GM19023 (cell line): Measurements from ENCODE around the gene PCDHGB1.
A peak's percentile ranks its signal among the peaks of the same experiment; 100 is the strongest.
"Not testable (repeated sequence)": the region's sequence is repeated elsewhere in the genome, so short reads cannot be mapped to it uniquely, and the experiment has no call there.

Source experiments
- ATAC-seq: cut with Tn5 transposase; IDR thresholded peaks from one replicate; pipeline ENCODE4 v1.9.1; 2021; ENCODE audit warnings: mild to moderate bottlenecking, moderate library complexity; ENCODE audit not compliant: unreplicated experiment

PCDHGB1 gene

DNA sequence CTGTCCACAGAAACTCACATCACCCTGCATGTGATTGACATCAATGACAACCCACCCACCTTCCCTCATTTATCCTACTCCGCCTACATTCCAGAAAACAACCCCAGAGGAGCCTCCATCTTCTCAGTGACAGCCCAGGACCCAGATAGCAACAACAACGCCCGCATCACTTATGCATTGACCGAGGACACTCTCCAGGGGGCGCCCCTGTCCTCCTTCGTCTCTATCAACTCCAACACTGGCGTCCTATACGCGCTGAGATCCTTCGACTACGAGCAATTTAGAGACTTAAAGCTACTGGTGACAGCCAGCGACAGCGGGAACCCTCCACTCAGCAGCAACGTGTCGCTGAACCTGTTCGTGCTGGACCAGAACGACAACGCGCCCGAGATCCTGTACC lies 4.6 kb upstream of the PCDHGB1 start:
- ATAC-seq: no peak

DNA sequence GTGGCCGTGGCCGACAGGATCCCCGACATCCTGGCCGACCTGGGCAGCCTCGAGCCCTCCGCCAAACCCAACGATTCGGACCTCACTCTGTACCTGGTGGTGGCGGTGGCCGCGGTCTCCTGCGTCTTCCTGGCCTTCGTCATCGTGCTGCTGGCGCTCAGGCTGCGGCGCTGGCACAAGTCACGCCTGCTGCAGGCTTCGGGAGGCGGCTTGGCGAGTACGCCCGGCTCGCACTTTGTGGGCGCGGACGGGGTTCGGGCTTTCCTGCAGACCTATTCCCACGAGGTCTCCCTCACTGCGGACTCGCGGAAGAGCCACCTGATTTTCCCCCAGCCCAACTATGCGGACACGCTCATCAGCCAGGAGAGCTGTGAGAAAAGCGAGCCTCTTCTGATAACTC lies 3.9 kb upstream of the PCDHGB1 start:
- ATAC-seq: not testable (repeated sequence)

DNA sequence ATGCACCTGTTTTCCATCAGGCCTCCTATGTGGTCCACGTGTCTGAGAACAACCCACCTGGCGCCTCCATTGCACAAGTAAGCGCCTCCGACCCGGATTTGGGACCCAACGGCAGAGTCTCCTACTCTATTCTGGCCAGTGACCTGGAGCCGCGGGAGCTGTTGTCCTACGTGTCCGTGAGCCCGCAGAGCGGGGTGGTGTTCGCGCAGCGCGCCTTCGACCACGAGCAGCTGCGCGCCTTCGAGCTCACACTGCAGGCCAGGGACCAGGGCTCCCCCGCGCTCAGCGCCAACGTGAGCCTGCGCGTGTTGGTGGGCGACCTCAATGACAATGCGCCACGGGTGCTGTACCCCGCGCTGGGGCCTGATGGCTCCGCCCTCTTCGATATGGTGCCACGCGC lies 1.7 kb downstream of the PCDHGB1 start:
- no peak for ATAC-seq

DNA sequence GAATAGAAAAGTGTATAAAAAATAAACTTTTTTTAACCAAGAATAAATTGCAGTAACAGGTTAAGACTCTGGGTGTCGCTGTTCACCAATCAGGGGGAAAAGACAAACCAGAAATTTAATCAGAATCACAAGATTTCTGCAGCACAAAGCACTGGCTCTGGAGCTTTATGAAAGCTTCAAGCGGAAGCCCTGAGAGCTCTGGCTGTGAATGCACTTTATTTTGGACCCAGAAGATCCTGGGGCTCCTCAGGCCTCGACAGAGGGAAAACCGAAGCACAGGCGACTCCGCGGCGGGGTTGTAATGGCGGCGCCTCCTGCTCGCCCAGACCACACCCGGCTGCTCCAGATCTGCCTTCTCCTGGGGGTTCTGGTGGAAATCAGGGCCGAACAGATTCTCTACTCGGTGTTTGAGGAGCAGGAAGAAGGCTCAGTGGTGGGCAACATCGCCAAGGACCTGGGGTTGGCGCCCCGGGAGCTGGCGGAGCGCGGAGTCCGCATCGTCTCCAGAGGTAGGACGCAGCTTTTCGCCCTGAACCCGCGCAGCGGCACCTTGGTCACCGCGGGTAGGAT lies 5.1 kb downstream of the PCDHGB1 start, which contains the start of gene PCDHGA4:
TSS of gene PCDHGA4 (plus strand) at position 122 of the 570 bp plus-strand sequence. CDS start at position 209, 87 bp downstream.
- ATAC-seq: no peak

DNA sequence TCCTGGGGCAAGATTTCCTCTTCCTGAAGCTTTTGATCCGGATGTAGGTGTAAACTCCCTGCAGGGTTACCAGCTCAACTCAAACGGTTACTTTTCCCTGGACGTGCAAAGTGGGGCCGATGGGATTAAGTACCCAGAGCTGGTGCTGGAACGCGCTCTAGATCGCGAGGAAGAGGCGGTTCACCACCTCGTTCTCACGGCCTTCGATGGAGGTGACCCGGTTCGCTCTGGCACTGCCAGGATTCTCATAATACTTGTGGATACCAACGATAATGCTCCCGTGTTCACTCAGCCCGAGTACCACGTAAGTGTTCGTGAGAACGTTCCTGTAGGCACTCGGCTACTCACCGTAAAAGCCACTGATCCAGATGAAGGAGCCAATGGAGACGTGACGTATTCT lies 5.7 kb downstream of the PCDHGB1 start:
- no peak for ATAC-seq

DNA sequence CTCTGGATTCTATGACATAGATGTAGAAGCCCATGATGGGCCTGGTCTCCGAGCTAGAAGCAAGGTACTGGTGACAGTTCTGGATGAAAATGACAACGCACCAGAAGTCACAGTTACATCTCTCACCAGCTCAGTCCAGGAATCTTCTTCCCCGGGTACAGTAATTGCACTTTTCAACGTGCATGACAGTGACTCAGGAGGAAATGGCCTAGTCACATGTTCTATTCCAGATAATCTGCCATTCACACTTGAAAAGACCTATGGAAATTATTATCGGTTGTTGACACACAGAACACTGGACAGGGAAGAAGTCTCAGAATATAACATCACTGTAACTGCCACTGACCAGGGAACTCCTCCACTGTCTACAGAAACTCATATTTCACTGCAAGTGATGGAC lies 6.2 kb downstream of the PCDHGB1 start:
- ATAC-seq: no peak

DNA sequence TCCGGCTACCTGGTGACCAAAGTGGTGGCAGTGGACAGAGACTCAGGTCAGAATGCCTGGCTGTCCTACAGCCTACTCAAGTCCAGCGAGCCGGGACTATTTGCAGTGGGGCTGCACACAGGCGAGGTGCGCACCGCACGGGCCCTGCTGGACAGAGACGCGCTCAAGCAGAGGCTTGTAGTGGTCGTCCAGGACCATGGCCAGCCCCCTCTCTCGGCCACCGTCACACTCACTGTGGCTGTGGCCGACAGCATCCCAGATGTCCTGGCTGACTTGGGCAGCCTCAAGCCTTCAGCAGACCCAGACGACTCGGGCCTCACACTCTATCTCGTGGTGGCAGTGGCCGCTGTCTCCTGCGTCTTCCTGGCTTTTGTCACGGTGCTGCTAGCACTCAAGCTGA lies 7.1 kb downstream of the PCDHGB1 start:
- ATAC-seq: no peak

DNA sequence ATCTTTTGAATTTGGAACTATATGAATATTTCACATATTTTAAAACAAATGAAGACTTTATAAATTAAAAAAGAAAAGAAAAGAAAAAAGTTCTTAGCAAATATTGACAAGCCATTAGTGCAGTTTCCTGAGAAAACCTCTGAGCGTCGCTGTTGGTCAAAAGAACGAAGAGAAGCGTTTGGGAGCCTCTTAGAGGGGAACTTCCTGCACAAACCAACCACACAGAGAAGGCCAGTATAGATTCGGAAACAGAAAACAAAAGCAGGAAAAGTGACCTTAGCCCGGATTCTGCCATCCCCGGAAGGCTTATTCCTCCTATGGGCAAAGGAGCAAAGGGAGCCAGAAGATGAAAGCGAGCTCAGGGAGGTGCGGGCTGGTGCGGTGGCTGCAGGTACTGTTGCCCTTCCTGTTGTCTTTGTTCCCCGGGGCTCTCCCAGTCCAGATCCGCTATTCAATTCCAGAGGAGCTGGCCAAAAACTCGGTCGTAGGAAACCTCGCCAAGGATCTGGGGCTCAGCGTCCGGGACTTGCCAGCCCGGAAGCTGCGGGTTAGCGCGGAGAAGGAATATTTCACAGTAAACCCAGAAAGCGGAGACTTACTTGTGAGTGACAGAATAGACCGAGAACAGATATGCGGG lies 10.0 kb downstream of the PCDHGB1 start, which contains the start of gene PCDHGB2:
TSS of gene PCDHGB2 (plus strand) at position 205 of the 637 bp plus-strand sequence. CDS start at position 347, 142 bp downstream.
- ATAC-seq: no peak

DNA sequence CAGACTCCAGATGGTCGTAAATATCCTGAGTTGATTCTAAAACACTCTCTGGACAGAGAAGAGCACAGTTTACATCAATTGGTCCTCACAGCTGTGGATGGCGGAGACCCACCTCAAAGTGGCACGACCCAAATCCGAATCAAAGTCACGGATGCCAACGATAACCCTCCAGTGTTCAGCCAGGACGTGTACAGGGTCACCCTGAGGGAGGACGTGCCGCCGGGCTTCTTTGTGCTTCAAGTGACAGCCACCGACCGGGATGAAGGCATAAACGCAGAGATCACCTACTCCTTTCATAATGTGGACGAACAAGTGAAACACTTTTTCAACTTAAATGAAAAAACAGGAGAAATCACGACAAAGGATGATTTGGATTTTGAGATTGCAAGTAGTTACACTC lies 10.8 kb downstream of the PCDHGB1 start:
- no peak for ATAC-seq

DNA sequence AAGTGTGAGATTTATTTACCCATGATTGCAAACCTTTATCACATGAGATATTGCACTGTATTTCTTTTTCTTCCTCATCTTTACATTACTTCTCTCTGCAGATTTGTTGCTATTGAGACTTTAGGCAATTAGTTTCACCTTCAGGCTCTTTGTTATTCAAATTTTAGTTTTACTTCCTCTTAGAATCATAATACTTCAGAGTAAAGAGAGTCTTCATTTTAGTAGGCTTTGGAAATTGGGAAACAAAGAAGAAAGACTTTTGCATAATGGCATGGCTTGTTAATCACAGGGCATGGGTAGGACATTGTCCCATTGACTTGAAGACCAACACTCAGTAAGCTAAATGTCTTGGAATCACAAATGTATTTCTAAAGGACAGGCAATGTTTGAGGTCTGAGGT lies 12.8 kb downstream of the PCDHGB1 start:
- ATAC-seq: no peak

DNA sequence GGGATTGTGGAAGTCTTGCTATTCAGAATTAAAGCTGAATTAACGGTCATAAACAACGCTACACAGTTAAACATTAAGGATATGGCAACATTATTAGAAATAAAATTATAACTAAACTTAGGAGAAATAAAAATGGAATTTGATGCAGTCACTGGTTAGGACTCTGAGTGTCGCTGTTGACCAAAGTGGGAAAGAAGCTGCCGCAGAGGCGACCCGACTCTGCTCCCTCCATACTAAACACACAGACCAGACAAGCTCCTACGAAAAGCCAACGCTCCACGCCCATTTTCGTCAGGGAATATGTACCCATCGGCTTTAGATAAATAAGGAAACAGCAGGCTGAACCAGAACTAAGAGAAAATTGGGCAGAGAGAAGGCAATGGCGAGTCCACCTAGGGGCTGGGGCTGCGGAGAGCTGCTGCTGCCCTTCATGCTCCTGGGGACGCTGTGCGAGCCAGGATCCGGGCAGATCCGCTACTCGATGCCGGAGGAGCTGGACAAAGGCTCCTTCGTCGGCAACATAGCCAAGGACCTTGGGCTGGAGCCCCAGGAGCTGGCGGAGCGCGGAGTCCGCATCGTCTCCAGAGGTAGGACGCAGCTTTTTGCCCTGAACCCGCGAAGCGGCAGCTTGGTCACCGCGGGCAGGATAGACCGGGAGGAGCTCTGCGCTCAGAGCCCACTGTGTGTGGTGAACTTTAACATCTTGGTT lies 14.2 kb downstream of the PCDHGB1 start, which contains the start of gene PCDHGA5:
TSS of gene PCDHGA5 (plus strand) at position 211 of the 709 bp plus-strand sequence. CDS start at position 380, 169 bp downstream.
- ATAC-seq: no peak

DNA sequence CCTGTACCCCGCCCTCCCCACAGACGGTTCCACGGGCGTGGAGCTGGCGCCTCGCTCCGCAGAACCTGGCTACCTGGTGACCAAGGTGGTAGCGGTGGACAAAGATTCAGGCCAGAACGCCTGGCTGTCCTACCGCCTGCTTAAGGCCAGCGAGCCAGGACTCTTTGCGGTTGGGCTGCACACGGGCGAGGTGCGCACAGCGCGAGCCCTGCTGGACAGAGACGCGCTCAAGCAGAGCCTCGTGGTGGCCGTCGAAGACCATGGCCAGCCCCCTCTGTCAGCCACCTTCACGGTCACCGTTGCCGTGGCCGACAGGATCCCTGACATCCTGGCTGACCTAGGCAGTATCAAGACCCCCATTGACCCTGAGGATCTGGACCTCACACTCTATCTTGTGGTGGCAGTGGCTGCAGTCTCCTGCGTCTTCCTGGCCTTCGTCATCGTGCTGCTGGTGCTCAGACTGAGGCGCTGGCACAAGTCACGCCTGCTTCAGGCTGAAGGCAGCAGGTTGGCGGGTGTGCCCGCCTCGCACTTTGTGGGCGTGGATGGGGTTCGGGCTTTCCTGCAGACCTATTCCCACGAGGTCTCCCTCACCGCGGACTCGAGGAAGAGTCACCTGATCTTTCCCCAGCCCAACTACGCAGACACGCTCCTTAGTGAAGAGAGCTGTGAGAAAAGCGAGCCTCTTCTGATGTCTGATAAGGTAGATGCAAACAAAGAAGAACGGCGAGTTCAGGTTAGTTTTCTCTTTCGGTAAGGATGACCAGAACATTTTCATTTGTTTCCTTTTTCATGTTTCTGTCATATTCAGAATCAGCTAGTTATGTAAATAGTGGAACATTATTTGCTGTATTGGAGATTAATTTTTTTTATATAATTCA lies 16.4 kb downstream of the PCDHGB1 start:
- ATAC-seq: no peak

DNA sequence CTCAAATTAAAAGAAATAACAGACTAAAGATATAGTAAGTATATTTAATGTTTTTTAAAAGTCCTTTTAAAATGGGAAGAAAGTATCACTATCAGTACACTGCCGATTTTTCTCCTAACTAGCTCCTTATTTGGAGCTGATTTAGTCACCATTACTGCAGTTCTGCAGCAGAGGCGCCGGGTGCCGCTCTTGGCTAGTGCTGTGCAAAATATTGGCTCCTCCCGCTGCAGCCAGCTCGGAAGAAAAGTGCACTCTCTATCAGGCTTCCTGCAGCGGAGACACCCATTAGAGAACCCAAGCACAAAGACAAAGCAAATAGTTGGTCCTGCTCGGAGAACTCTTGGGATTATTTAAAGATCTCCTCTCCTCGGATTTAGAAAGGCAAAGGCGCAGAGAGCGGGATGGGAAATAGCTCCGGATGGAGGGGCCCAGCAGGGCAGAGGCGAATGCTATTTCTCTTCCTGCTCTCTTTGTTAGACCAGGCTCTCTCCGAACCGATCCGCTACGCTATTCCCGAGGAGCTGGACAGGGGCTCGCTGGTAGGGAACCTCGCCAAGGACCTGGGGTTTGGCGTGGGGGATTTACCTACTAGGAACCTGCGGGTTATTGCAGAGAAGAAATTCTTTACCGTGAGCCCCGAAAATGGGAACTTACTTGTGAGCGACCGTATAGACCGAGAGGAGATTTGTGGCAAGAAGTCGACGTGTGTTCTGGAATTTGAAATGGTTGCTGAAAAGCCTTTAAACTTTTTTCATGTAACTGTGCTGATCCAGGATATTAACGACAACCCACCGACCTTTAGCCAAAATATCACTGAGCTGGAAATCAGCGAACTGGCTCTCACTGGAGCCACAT lies 20.3 kb downstream of the PCDHGB1 start, which contains the start of gene PCDHGB3:
TSS of gene PCDHGB3 (plus strand) at position 249 of the 855 bp plus-strand sequence. CDS start at position 402, 153 bp downstream.
- ATAC-seq: peak; percentile 96

DNA sequence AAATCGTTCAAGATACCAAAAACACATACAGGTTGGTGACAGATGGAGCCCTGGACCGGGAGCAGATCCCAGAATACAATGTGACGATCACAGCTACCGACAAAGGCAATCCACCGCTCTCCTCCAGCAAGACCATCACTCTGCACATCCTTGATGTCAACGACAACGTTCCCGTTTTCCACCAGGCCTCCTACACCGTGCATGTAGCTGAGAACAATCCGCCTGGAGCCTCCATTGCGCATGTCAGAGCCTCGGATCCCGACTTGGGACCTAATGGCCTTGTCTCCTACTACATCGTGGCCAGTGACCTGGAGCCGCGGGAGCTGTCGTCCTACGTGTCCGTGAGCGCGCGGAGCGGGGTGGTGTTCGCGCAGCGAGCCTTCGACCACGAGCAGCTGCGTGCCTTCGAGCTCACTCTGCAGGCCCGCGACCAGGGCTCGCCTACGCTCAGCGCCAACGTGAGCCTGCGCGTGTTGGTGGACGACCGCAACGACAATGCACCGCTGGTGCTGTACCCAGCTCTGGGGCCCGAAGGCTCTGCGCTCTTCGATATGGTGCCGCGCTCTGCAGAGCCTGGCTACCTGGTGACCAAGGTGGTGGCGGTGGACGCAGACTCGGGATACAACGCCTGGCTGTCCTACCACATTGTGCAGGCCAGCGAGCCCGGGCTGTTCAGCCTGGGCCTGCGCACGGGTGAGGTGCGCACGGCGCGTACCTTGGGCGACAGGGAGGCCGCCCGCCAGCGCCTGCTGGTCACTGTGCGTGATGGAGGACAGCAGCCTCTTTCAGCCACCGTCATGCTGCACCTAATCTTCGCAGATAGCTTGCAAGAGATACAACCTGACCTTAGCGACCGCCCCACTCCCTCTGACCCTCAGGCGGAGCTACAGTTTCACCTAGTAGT lies 21.9 kb downstream of the PCDHGB1 start:
- no peak for ATAC-seq

DNA sequence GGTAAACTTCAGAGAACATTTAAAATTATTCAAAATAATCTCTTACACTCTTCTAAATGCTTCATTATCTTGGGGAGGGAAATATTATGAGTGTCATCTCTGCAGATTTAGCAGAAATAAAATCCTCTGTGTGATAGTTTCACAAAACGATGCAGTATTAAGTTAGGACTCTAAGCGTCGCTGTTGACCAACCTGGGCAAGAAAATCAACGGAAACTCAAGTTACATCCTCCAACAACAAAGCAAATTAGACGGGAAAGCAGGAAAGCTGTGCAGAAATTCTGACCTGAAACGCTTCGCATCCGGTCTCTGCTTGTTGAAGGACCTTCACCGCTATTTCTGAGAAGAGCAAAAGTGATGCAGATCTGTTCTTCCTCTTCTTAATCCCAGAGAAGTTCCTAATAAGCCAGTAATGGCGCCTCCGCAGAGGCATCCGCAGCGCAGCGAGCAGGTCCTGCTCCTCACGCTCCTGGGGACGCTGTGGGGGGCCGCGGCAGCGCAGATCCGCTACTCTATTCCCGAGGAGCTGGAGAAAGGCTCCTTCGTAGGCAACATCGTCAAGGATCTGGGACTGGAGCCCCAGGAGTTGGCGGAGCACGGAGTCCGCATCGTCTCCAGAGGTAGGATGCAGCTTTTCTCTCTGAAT lies 23.9 kb downstream of the PCDHGB1 start, which contains the start of gene PCDHGA6:
TSS of gene PCDHGA6 (plus strand) at position 219 of the 645 bp plus-strand sequence. CDS start at position 412, 193 bp downstream.
- no peak for ATAC-seq

DNA sequence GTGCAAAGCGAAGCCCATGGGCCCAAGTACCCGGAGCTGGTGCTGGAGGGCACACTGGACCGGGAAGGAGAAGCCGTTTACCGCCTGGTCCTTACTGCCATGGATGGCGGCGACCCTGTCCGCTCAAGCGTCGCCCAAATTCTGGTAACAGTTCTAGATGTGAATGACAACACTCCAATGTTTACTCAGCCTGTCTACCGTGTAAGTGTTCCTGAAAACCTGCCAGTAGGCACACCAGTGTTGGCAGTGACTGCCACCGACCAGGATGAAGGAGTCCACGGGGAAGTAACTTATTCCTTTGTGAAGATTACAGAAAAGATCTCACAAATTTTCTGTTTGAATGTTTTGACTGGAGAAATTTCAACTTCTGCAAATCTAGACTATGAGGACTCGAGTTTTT lies 24.7 kb downstream of the PCDHGB1 start:
- no peak for ATAC-seq

DNA sequence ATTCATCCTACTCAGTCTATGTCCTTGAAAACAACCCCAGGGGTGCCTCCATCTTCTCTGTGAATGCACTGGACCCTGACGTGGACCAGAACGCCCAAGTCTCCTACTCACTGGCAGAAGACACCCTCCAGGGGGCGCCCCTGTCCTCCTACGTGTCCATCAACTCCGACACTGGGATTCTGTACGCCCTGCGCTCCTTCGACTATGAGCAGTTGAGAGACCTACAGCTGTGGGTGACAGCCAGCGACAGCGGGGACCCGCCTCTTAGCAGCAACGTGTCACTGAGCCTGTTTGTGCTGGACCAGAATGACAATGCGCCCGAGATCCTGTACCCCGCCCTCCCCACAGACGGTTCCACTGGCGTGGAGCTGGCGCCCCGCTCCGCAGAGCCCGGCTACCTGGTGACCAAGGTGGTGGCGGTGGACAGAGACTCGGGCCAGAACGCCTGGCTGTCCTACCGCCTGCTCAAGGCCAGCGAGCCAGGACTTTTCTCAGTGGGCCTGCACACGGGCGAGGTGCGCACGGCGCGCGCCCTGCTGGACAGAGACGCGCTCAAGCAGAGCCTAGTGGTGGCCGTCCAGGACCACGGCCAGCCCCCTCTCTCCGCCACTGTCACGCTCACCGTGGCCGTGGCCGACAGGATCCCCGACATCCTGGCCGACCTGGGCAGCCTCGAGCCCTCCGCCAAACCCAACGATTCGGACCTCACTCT lies 25.7 kb downstream of the PCDHGB1 start:
- ATAC-seq: not testable (repeated sequence)
